H1 (cell line): ENCODE measurements around the gene TCF4. TPM values are rescaled to one million over a fixed set of nuclear protein-coding genes. Genes with fewer than 3 reads are reported as not detected.

Experiments used
- CTCF ChIA-PET: fragments of 300-600 bp; sonication (Branson Sonifier 250); formaldehyde crosslinking; loops from one replicate; lab custom pipeline; 2021; ENCODE audit not compliant: partially characterized antibody; lab: Charles Lee
- POLR2A ChIA-PET: fragments of 300-600 bp; sonication (Branson Sonifier 250); formaldehyde crosslinking; loops from one replicate; lab custom pipeline; 2021; ENCODE audit warnings: inconsistent platforms; ENCODE audit not compliant: partially characterized antibody; lab: Charles Lee
- DNase-seq, 2 experiments: peaks; one replicate each; pipeline versions ENCODE4 v3.0.0 to v3.0.0-alpha.2; 2010 to 2022; ENCODE audit warnings: low spot score in 2 of 2, low read depth in 1 of 2, mixed read lengths in 1 of 2
- FAIRE-seq: peaks from 2 replicates; lab custom pipeline; 2011; peaks lifted over from hg19 to GRCh38; lab: Jason Lieb, UNC
- H2AFZ ChIP-seq: 2 replicates; pipeline ENCODE4 v1.8.1; 2012; ENCODE audit warnings: low read length, inconsistent platforms
- H2AK5ac ChIP-seq: 2 replicates; pipeline ENCODE4 v1.6.1; 2013; ENCODE audit warnings: low read depth, low read length
- H2BK120ac ChIP-seq: replicated peaks from 2 replicates; pipeline ENCODE3; 2013; ENCODE audit warnings: low read depth, low read length, inconsistent platforms
- H2BK12ac ChIP-seq: 2 replicates; pipeline ENCODE4 v1.6.1; 2013; ENCODE audit warnings: low read depth, low read length
- H2BK15ac ChIP-seq: 2 replicates; pipeline ENCODE4 v1.6.1; 2013; ENCODE audit warnings: low read length
- H2BK20ac ChIP-seq: 2 replicates; pipeline ENCODE4 v1.6.1; 2013; ENCODE audit warnings: low read length
- H2BK5ac ChIP-seq: 2 replicates; pipeline ENCODE4 v1.6.1; 2013; ENCODE audit warnings: low read depth, low read length
- H3K14ac ChIP-seq: 2 replicates; pipeline ENCODE4 v1.6.1; 2013; ENCODE audit warnings: inconsistent platforms; ENCODE audit not compliant: insufficient read length
- H3K18ac ChIP-seq: 2 replicates; pipeline ENCODE4 v1.6.1; 2013; ENCODE audit warnings: low read length; ENCODE audit errors: extremely low read depth
- H3K23ac ChIP-seq: 2 replicates; pipeline ENCODE4 v1.6.1; 2013; ENCODE audit warnings: inconsistent platforms; ENCODE audit not compliant: insufficient read length
- H3K23me2 ChIP-seq: 2 replicates; pipeline ENCODE4 v1.6.1; 2013; ENCODE audit warnings: low read depth, low read length
- H3K27ac ChIP-seq: 2 replicates; pipeline ENCODE4 v1.6.1; 2011; ENCODE audit warnings: low read depth, low read length, inconsistent platforms
- H3K27me3 ChIP-seq, 4 experiments: replicated peaks in 1 of 4; 1 replicate in 1 of 4; 2 replicates in 3 of 4; pipeline versions ENCODE4 v1.6.1 to v1.8.1; 2011 to 2013; ENCODE audit warnings: low read length in 3 of 4, mild to moderate bottlenecking in 3 of 4, inconsistent platforms in 2 of 4, mixed read lengths in 2 of 4, moderate library complexity in 1 of 4; ENCODE audit not compliant: control insufficient read depth in 3 of 4, insufficient read depth in 3 of 4; ENCODE audit errors: extremely low read depth in 1 of 4
- H3K36me3 ChIP-seq, 4 experiments: 2 replicates each; pipeline versions ENCODE4 v1.6.1 to v1.8.1; 2011 to 2013; ENCODE audit warnings: mild to moderate bottlenecking in 4 of 4, low read length in 3 of 4, moderate library complexity in 2 of 4, control low read depth in 1 of 4, inconsistent platforms in 1 of 4; ENCODE audit not compliant: insufficient read depth in 4 of 4, control insufficient read depth in 2 of 4
- H3K4ac ChIP-seq: replicated peaks from 2 replicates; pipeline ENCODE3; 2013; ENCODE audit warnings: low read length, low read depth, mixed read lengths, inconsistent platforms; ENCODE audit not compliant: insufficient read length
- H3K4me1 ChIP-seq, 4 experiments: replicated peaks in 1 of 4; 1 replicate in 1 of 4; 2 replicates in 3 of 4; pipeline versions ENCODE4 v1.6.1 to v1.8.1; 2011 to 2013; ENCODE audit warnings: low read length in 3 of 4, inconsistent platforms in 2 of 4, mixed read lengths in 1 of 4; ENCODE audit not compliant: insufficient read depth in 4 of 4, control insufficient read depth in 3 of 4
- H3K4me2 ChIP-seq, 2 experiments: 2 replicates each; pipeline versions ENCODE4 v1.6.1 to v1.8.1; 2011 to 2013; ENCODE audit warnings: low read depth in 2 of 2, low read length in 2 of 2, control low read depth in 1 of 2, inconsistent platforms in 1 of 2, mild to moderate bottlenecking in 1 of 2; ENCODE audit not compliant: insufficient read depth in 1 of 2
- H3K4me3 ChIP-seq, 4 experiments: fragments of 200-600, 300-600 bp in 1 of 4; sonication (generic), shearing (Covaris generic), sonication (Bioruptor Twin) in 1 of 4; 2 replicates each; pipeline versions ENCODE4 v1.5.1 to v1.8.1; 2011 to 2016; ENCODE audit warnings: low read length in 4 of 4, low read depth in 3 of 4, control low read depth in 2 of 4, inconsistent platforms in 2 of 4, mild to moderate bottlenecking in 2 of 4, mixed read lengths in 1 of 4, moderate library complexity in 1 of 4; ENCODE audit not compliant: insufficient read depth in 2 of 4; ENCODE audit errors: extremely low read depth in 1 of 4
- H3K56ac ChIP-seq: replicated peaks from 2 replicates; pipeline ENCODE3; 2013; ENCODE audit warnings: low read depth, mild to moderate bottlenecking, mixed read lengths, low read length, inconsistent platforms; ENCODE audit not compliant: insufficient read length
- H3K79me1 ChIP-seq: 2 replicates; pipeline ENCODE4 v1.6.1; 2013; ENCODE audit warnings: low read depth, low read length, control low read depth
- H3K79me2 ChIP-seq, 2 experiments: 2 replicates each; pipeline versions ENCODE4 v1.6.1 to v1.8.1; 2012 to 2013; ENCODE audit warnings: low read length in 2 of 2, mild to moderate bottlenecking in 2 of 2, inconsistent platforms in 1 of 2; ENCODE audit not compliant: insufficient read depth in 2 of 2, control insufficient read depth in 1 of 2
- H3K9ac ChIP-seq, 4 experiments: replicated peaks in 1 of 4; 1 replicate in 1 of 4; 2 replicates in 3 of 4; pipeline versions ENCODE4 v1.6.1 to v1.8.1; 2011 to 2013; ENCODE audit warnings: low read depth in 3 of 4, low read length in 3 of 4, control low read depth in 2 of 4, mild to moderate bottlenecking in 2 of 4, moderate library complexity in 2 of 4, inconsistent platforms in 1 of 4; ENCODE audit errors: extremely low read depth in 1 of 4
- H3K9me3 ChIP-seq, 2 experiments: 2 replicates each; pipeline versions ENCODE4 v1.6.1 to v1.8.1; 2012 to 2013; ENCODE audit warnings: mild to moderate bottlenecking in 2 of 2, moderate library complexity in 2 of 2, control low read depth in 1 of 2, inconsistent platforms in 1 of 2, low read depth in 1 of 2, low read length in 1 of 2, mixed read lengths in 1 of 2; ENCODE audit not compliant: insufficient read depth in 2 of 2
- H4K20me1 ChIP-seq, 2 experiments: replicated peaks in 1 of 2; 2 replicates each; pipeline versions ENCODE3 to v1.8.1; 2011 to 2013; ENCODE audit warnings: inconsistent platforms in 2 of 2, low read length in 2 of 2, mild to moderate bottlenecking in 1 of 2; ENCODE audit not compliant: insufficient read depth in 2 of 2, control insufficient read depth in 1 of 2
- H4K5ac ChIP-seq: 2 replicates; pipeline ENCODE4 v1.6.1; 2013; ENCODE audit warnings: low read length, low read depth, mixed read lengths, inconsistent platforms; ENCODE audit not compliant: insufficient read length
- H4K8ac ChIP-seq: 2 replicates; pipeline ENCODE4 v1.8.0; 2013; ENCODE audit warnings: mild to moderate bottlenecking, moderate library complexity, low read length, inconsistent platforms; ENCODE audit not compliant: insufficient read depth; ENCODE audit errors: extremely low read depth
- H4K91ac ChIP-seq: replicated peaks from 2 replicates; pipeline ENCODE3; 2013; ENCODE audit warnings: low read length, mixed read lengths, inconsistent platforms; ENCODE audit not compliant: insufficient read length
- ASH2L ChIP-seq: fragments of 200-600, 300-600 bp; sonication (generic); IDR thresholded peaks from one replicate; pipeline ENCODE4 v1.7.1; 2017; ENCODE audit warnings: low read length
- ATF3 ChIP-seq: IDR thresholded peaks from 2 replicates; pipeline ENCODE4 v1.6.1; 2011; ENCODE audit warnings: low read depth, mild to moderate bottlenecking, low read length; ENCODE audit not compliant: insufficient read depth
- CTCF ChIP-seq, 3 experiments: IDR thresholded peaks; 1 replicate in 2 of 3; 2 replicates in 1 of 3; pipeline versions ENCODE4 v1.5.1 to v1.6.1; 2011; ENCODE audit warnings: low read length in 3 of 3, mild to moderate bottlenecking in 3 of 3, inconsistent platforms in 2 of 3, low read depth in 1 of 3, moderate library complexity in 1 of 3; ENCODE audit not compliant: insufficient read depth in 1 of 3; ENCODE audit errors: control extremely low read depth in 1 of 3
- EP300 ChIP-seq, 2 experiments: IDR thresholded peaks; 1 replicate in 1 of 2; 2 replicates in 1 of 2; pipeline ENCODE4 v1.6.1; 2011 to 2012; ENCODE audit warnings: low read depth in 2 of 2, low read length in 2 of 2, mild to moderate bottlenecking in 2 of 2, borderline replicate concordance in 1 of 2, inconsistent platforms in 1 of 2, moderate library complexity in 1 of 2
- FOSL1 ChIP-seq: IDR thresholded peaks from 2 replicates; pipeline ENCODE4 v1.6.1; 2011; ENCODE audit warnings: mild to moderate bottlenecking, low read depth, low read length, moderate library complexity; ENCODE audit not compliant: insufficient read depth
- JUND ChIP-seq: IDR thresholded peaks from 2 replicates; pipeline ENCODE4 v1.6.1; 2011; ENCODE audit warnings: mild to moderate bottlenecking, improper control_type of control experiment, low read length
- NANOG ChIP-seq: IDR thresholded peaks from 2 replicates; pipeline ENCODE4 v1.6.1; 2011; ENCODE audit warnings: low read length, low read depth, mild to moderate bottlenecking, inconsistent platforms; ENCODE audit not compliant: insufficient read depth, poor library complexity, severe bottlenecking
- TAF1 ChIP-seq: IDR thresholded peaks from 2 replicates; pipeline ENCODE4 v1.6.1; 2011; ENCODE audit warnings: mild to moderate bottlenecking, low read depth, low read length
- WGBS, 2 experiments: shearing (Covaris generic) in 1 of 2; methylation state at CpG; one replicate each; pipeline versions ENCODE4 v1.1.6 to v1.1.7; 2013 to 2015; ENCODE audit warnings: low lambda C conversion rate in 2 of 2, mixed read lengths in 2 of 2, inconsistent platforms in 1 of 2, low coverage in 1 of 2, missing lambda C conversion rate in 1 of 2; ENCODE audit not compliant: insufficient replicate concordance in 2 of 2, insufficient coverage in 1 of 2, insufficient read length in 1 of 2; ENCODE audit errors: extremely low coverage in 1 of 2, missing lambda C conversion rate in 1 of 2; 5-methylcytosine and 5-hydroxymethylcytosine counted together
- polyA plus RNA-seq, 7 experiments: library from polyadenylated mRNA; depleted of rRNA in 3 of 7; stranded (reverse) in 5 of 7; unstranded in 2 of 7; fragments of >200 nt in 5 of 7; fragments of 200-250 nt in 2 of 7; gene quantifications; 1 replicate in 5 of 7; 2 replicates in 1 of 7; 4 replicates in 1 of 7; pipeline versions ENCODE4 v1.2.1 to v1.2.3, GENCODE V29; 2011 to 2013; ENCODE audit warnings: missing spikeins in 2 of 7, mixed read lengths in 2 of 7
- total RNA-seq: library from RNA; stranded (reverse); fragmentation: NEBNext Ultra II Directional; extraction: Animal tissue kit (Norgen Biotek cat#: 25700); gene quantifications from 2 replicates; pipeline ENCODE4 v1.2.1, GENCODE V29; 2021

TCF4 gene
- total and polyA plus RNA-seq, 2 of the 8 experiments (the other 6 are each of a cell fraction or from before 2014, with no cell fraction given): 59.3 to 118 TPM

GRCh38 chr18:55515941-55516710 lies 71.9 kb downstream of the TCF4 start:
- no peak overlapping the region for H3K4me3 ChIP-seq
- peaks cover 0 to 88% of the 10 kb centered on the region in 2 experiments; a peak in 3 of 4 replicates for H3K79me2 ChIP-seq
- H3K4ac ChIP-seq: no peak overlapping the region
- H2BK15ac ChIP-seq: no peak overlapping the region
- 78% methylated on average over 6 of the region's 6 CpGs; no CpG with 5 or more reads in 1 of the 2 experiments for WGBS, 2 experiments
- H3K9ac ChIP-seq: no peak overlapping the region
- H2AK5ac ChIP-seq: no peak overlapping the region
- DNase-seq: no peak
- H4K8ac ChIP-seq: no peak overlapping the region
- POLR2A ChIA-PET: no interaction called here
- H3K4me1 ChIP-seq: peaks cover 0 to 8% (median 4%) of the 10 kb centered on the region in 4 experiments; a peak in 4 of 7 replicates
- peaks cover 0 to 1% (median 0%) of the 10 kb centered on the region in 4 experiments; a peak in 1 of 7 replicates for H3K27me3 ChIP-seq
- no peak overlapping the region for H3K14ac ChIP-seq
- H3K9me3 ChIP-seq: no peaks in the 10 kb centered on the region
- no peaks in the 10 kb centered on the region; a peak in 1 of 8 replicates for H3K36me3 ChIP-seq
- no peak overlapping the region for H3K18ac ChIP-seq
- CTCF ChIA-PET: interaction anchor here (1.0 to 1.1 kb wide), 2 partner anchors 9 to 101 kb away, joined by 3 read pairs; no protein-coding TSS in a partner anchor
- H3K23me2 ChIP-seq: no peaks in the 10 kb centered on the region
- no peak overlapping the region for H2BK20ac ChIP-seq
- no peak overlapping the region for H3K27ac ChIP-seq
- H3K56ac ChIP-seq: no peak overlapping the region
- H4K5ac ChIP-seq: no peak overlapping the region
- H4K20me1 ChIP-seq: peaks cover 0 to 2% of the 10 kb centered on the region in 2 experiments
- H3K79me1 ChIP-seq: no peaks in the 10 kb centered on the region
- H2BK120ac ChIP-seq: no peak overlapping the region
- H3K23ac ChIP-seq: no peak overlapping the region
- H2BK5ac ChIP-seq: no peak overlapping the region
- no peak overlapping the region for H2BK12ac ChIP-seq
- H3K4me2 ChIP-seq: no peak overlapping the region
- H2AFZ ChIP-seq: no peak overlapping the region
- no peak overlapping the region for H4K91ac ChIP-seq
- FAIRE-seq: no peak
- no peak for TF ChIP-seq ATF3
- no peak for TF ChIP-seq FOSL1
- no peak for TF ChIP-seq ASH2L
- TF ChIP-seq NANOG: no peak
- TF ChIP-seq JUND: no peak
- no peak for TF ChIP-seq TAF1
- TF ChIP-seq CTCF (IDR thresholded peaks at IDR 0.05; ENCODE audit: control extremely low read depth in 1 of 3, insufficient read depth in 1 of 3, low read depth in 1 of 3, low read length in 3 of 3): no peak
- no peak for TF ChIP-seq EP300 (IDR thresholded peaks at IDR 0.05; ENCODE audit: borderline replicate concordance in 1 of 2, low read depth in 2 of 2, low read length in 2 of 2)
